ENCODE data around the gene UBE2V1. TPM values are rescaled to one million over a fixed set of nuclear protein-coding genes. Genes with fewer than 3 reads are reported as not detected.
"Not testable (repeated sequence)": the region's sequence is repeated elsewhere in the genome, so short reads cannot be mapped to it uniquely, and the experiment has no call there.

UBE2V1 gene
- total RNA-seq = 100 to 1,000 TPM; 115 to 140 TPM
- 121 TPM for polyA plus RNA-seq (2013, experiment 1 of 2)
- 133 TPM for polyA plus RNA-seq (2013, experiment 2 of 2)
- 3.9 to 28.6 (median 11.2) reads per million in 172 experiments for total RNA-seq

- Histone ChIP-seq H3K4me3 (ENCODE audit: low read length) (peak within 1 kb of the TSS; percentile 84), H3K27ac (ENCODE audit: low read depth in 1 of 2, low read length in 2 of 2) (peak within 1 kb of the TSS; percentile 87 to 92), H3K9me3 (ENCODE audit: control insufficient read depth in 1 of 2, insufficient read depth in 1 of 2, low read length in 2 of 2) (no peaks in the 10 kb centered on the region), H3K36me3 (ENCODE audit: insufficient read depth, low read length) (peaks cover 7% of the 10 kb centered on the region), H3K4me1 (ENCODE audit: insufficient read depth, low read length) (peaks cover 82% of the 10 kb centered on the region), H3K27me3 (ENCODE audit: control insufficient read depth in 1 of 2, insufficient read depth in 2 of 2, low read length in 2 of 2) (no peaks in the 10 kb centered on the region)
- ChIA-PET CTCF (interaction anchor here (0.9 to 1.7 kb wide), 7 partner anchors 9 to 134 kb away, joined by 3 to 7 read pairs (median 4); partner anchors contain the start of gene PEDS1), POLR2A (interaction anchor here (0.6 to 5.8 kb wide), 14 partner anchors 8 to 746 kb away, joined by 3 to 47 read pairs (median 4); partner anchors contain the start of genes PEDS1 and PTPN1)
- H3K27ac Mint-ChIP-seq = peak within 1 kb of the TSS; percentile 98
- H3K4me1 Mint-ChIP-seq (ENCODE audit: low read depth) = peaks cover 81% of the 10 kb centered on the region
- no peaks in the 10 kb centered on the region for H3K27me3 Mint-ChIP-seq
- DNase-seq = peak; percentile 76 to 95 (median 86)
- intact Hi-C loops (cut with DNase I, micrococcal nuclease) = loop anchor here (1.0 to 10.0 kb wide), 6 partner anchors 35 to 822 kb away; partner anchors contain the start of genes ADNP (in 1 of the 2), PARD6B (in 1 of the 2), PEDS1 (in 1 of the 2) and PTPN1 (in 1 of the 2)
- ATAC-seq (ENCODE audit: poor library complexity) = peak; percentile 75
- H3K36me3 Mint-ChIP-seq (ENCODE audit: low read depth) = peaks cover 31% of the 10 kb centered on the region
- peak within 1 kb of the TSS; percentile 97 for H3K4me3 Mint-ChIP-seq
- TF ChIP-seq CTCF (IDR thresholded peaks at IDR 0.05) = peak; percentile 29
- no peaks in the 10 kb centered on the region for H3K9me3 Mint-ChIP-seq
Measured at GRCh38 chr20:50112512-50113419, at the start of gene UBE2V1. UBE2V1 (minus strand) TSS chr20:50113150; CDS start chr20:50113128, 22 bp downstream.

- POLR2A ChIA-PET = not testable (repeated sequence)
- CTCF ChIA-PET = interaction anchor here (1.8 kb wide), 1 partner anchor 8 kb away, joined by 6 read pairs; no protein-coding TSS in a partner anchor
Measured at GRCh38 chr20:50161494-50161893, 48.5 kb upstream of the UBE2V1 start.

GRCh38 chr20:50153500-50154377, 40.8 kb upstream of the UBE2V1 start, which contains the start of gene PEDS1:
PEDS1 (minus strand) TSS chr20:50153723; CDS start chr20:50153637, 86 bp downstream.
- Histone ChIP-seq H3K27ac (ENCODE audit: low read depth in 1 of 2, low read length in 2 of 2) (peak within 1 kb of the TSS; percentile 70 to 75), H3K36me3 (ENCODE audit: insufficient read depth, low read length) (no peaks in the 10 kb centered on the region), H3K4me1 (ENCODE audit: insufficient read depth, low read length) (peaks cover 51% of the 10 kb centered on the region), H3K9me3 (ENCODE audit: control insufficient read depth in 1 of 2, insufficient read depth in 1 of 2, low read length in 2 of 2) (no peaks in the 10 kb centered on the region), H3K4me3 (ENCODE audit: low read length) (peak within 1 kb of the TSS; percentile 96), H3K27me3 (ENCODE audit: control insufficient read depth in 1 of 2, insufficient read depth in 2 of 2, low read length in 2 of 2) (no peaks in the 10 kb centered on the region)
- intact Hi-C loops (cut with DNase I, micrococcal nuclease) = loop anchor here in 1 of 2 experiments (1.0 to 2.0 kb wide), 4 partner anchors 37 to 357 kb away; partner anchors contain the start of genes CEBPB, PTPN1, RNF114 and UBE2V1
- Mint-ChIP-seq H3K4me3 (peak within 1 kb of the TSS; percentile 94), H3K4me1 (ENCODE audit: low read depth) (peaks cover 51% of the 10 kb centered on the region), H3K27me3 (no peaks in the 10 kb centered on the region), H3K9me3 (no peaks in the 10 kb centered on the region), H3K36me3 (ENCODE audit: low read depth) (peaks cover 21% of the 10 kb centered on the region), H3K27ac (peak within 1 kb of the TSS; percentile 99)
- CTCF ChIA-PET = interaction anchor here (0.6 to 3.4 kb wide), 10 partner anchors 12 to 1096 kb away, joined by 3 to 36 read pairs (median 6); partner anchors contain the start of gene UBE2V1
- no peak for TF ChIP-seq CTCF (IDR thresholded peaks at IDR 0.05)
- POLR2A ChIA-PET = interaction anchor here (0.6 to 3.3 kb wide), 21 partner anchors 8 to 805 kb away, joined by 3 to 44 read pairs (median 6); partner anchors contain the start of genes ADNP, CEBPB, DPM1 and MOCS3
- peak; percentile 59 to 93 (median 78) for DNase-seq
- ATAC-seq (ENCODE audit: poor library complexity) = peak; percentile 95

More at GRCh38 chr20:50161494-50161893, 48.5 kb upstream of the UBE2V1 start:
- H3K9me3 ChIP-seq (ENCODE audit: control insufficient read depth in 1 of 2, insufficient read depth in 1 of 2, low read length in 2 of 2); H3K4me3 ChIP-seq (ENCODE audit: low read length); intact Hi-C loops (cut with DNase I, micrococcal nuclease); H3K4me3 Mint-ChIP-seq; H3K9me3 Mint-ChIP-seq; H3K36me3 Mint-ChIP-seq (ENCODE audit: low read depth); H3K4me1 ChIP-seq (ENCODE audit: insufficient read depth, low read length); H3K27me3 ChIP-seq (ENCODE audit: control insufficient read depth in 1 of 2, insufficient read depth in 2 of 2, low read length in 2 of 2); H3K36me3 ChIP-seq (ENCODE audit: insufficient read depth, low read length); DNase-seq; H3K27me3 Mint-ChIP-seq; ATAC-seq (ENCODE audit: poor library complexity); H3K27ac Mint-ChIP-seq; H3K27ac ChIP-seq (ENCODE audit: low read depth in 1 of 2, low read length in 2 of 2): not testable (repeated sequence)
- H3K4me1 Mint-ChIP-seq (ENCODE audit: low read depth) = peaks cover 10% of the 10 kb centered on the region

All from CD4-positive, alpha-beta T cell (primary cell).